GM18519 (cell line): Measurements from ENCODE around the gene TNFSF4.
"Not testable (repeated sequence)": the region's sequence is repeated elsewhere in the genome, so short reads cannot be mapped to it uniquely, and the experiment has no call there.

Source experiments
- ATAC-seq: cut with Tn5 transposase; IDR thresholded peaks from one replicate; pipeline ENCODE4 v1.9.1; 2021; ENCODE audit warnings: mild to moderate bottlenecking, moderate library complexity; ENCODE audit not compliant: unreplicated experiment, low FRiP score

Gene TNFSF4

GRCh38 chr1:173206816-173207568, at the start of gene TNFSF4:
Gene TNFSF4 (minus strand): TSS chr1:173207331. CDS start chr1:173207176, 155 bp downstream.
- no peak for ATAC-seq

GRCh38 chr1:173255214-173255813, 48.2 kb upstream of the TNFSF4 start:
- no peak for ATAC-seq

GRCh38 chr1:173253046-173253445, 45.9 kb upstream of the TNFSF4 start:
- ATAC-seq: no peak

GRCh38 chr1:173249349-173249748, 42.2 kb upstream of the TNFSF4 start:
- ATAC-seq: no peak

- ATAC-seq: no peak
These were observed 41.3 kb upstream of the TNFSF4 start for GRCh38 chr1:173248247-173248940.

GRCh38 chr1:173245892-173246291, 38.8 kb upstream of the TNFSF4 start:
- no peak for ATAC-seq

GRCh38 chr1:173243300-173243699, 36.2 kb upstream of the TNFSF4 start:
- no peak for ATAC-seq

- peak; percentile 65 for ATAC-seq
These were observed 34.6 kb upstream of the TNFSF4 start for GRCh38 chr1:173241528-173242347.

- no peak for ATAC-seq
These were observed 33.5 kb upstream of the TNFSF4 start for GRCh38 chr1:173240609-173241008.

- no peak for ATAC-seq
These were observed 31.9 kb upstream of the TNFSF4 start for GRCh38 chr1:173239058-173239457.

GRCh38 chr1:173234899-173235298, 27.8 kb upstream of the TNFSF4 start:
- ATAC-seq: no peak

- ATAC-seq: not testable (repeated sequence)
These were observed 27.3 kb upstream of the TNFSF4 start for GRCh38 chr1:173234434-173234833.

GRCh38 chr1:173229031-173229430, 21.9 kb upstream of the TNFSF4 start:
- ATAC-seq: not testable (repeated sequence)

GRCh38 chr1:173224949-173225348, 17.8 kb upstream of the TNFSF4 start:
- ATAC-seq: no peak

- ATAC-seq: no peak
These were observed 17.3 kb upstream of the TNFSF4 start for GRCh38 chr1:173224280-173224892.

GRCh38 chr1:173223031-173223380, 15.9 kb upstream of the TNFSF4 start:
- no peak for ATAC-seq

GRCh38 chr1:173222149-173223030, 15.3 kb upstream of the TNFSF4 start:
- no peak for ATAC-seq

GRCh38 chr1:173220157-173220556, 13.0 kb upstream of the TNFSF4 start:
- ATAC-seq: no peak

GRCh38 chr1:173213665-173214064, 6.5 kb upstream of the TNFSF4 start:
- no peak for ATAC-seq
